Measurements from ENCODE around the gene DNER.

The DNER gene

GRCh38 chr2:229433351-229433750 is 281.0 kb downstream of the DNER start:
- DNase-seq (ENCODE audit: low spot score) = no peak

GRCh38 chr2:229431327-229431954 is 282.9 kb downstream of the DNER start:
- DNase-seq (ENCODE audit: low spot score) = no peak

GRCh38 chr2:229429589-229429988 is 284.8 kb downstream of the DNER start:
- no peak for DNase-seq (ENCODE audit: low spot score)

GRCh38 chr2:229426464-229426863 is 287.9 kb downstream of the DNER start:
- no peak for DNase-seq (ENCODE audit: low spot score)

GRCh38 chr2:229425598-229425997 is 288.8 kb downstream of the DNER start:
- no peak for DNase-seq (ENCODE audit: low spot score)

GRCh38 chr2:229422063-229422462 is 292.3 kb downstream of the DNER start:
- no peak for DNase-seq (ENCODE audit: low spot score)

GRCh38 chr2:229419158-229419557 is 295.2 kb downstream of the DNER start:
- no peak for DNase-seq (ENCODE audit: low spot score)

- DNase-seq (ENCODE audit: low spot score) = no peak
Observed at GRCh38 chr2:229417916-229418315, 296.4 kb downstream of the DNER start.

GRCh38 chr2:229417176-229417575 is 297.2 kb downstream of the DNER start:
- no peak for DNase-seq (ENCODE audit: low spot score)

- DNase-seq (ENCODE audit: low spot score) = no peak
Observed at GRCh38 chr2:229416116-229416694, 298.1 kb downstream of the DNER start.

DNA sequence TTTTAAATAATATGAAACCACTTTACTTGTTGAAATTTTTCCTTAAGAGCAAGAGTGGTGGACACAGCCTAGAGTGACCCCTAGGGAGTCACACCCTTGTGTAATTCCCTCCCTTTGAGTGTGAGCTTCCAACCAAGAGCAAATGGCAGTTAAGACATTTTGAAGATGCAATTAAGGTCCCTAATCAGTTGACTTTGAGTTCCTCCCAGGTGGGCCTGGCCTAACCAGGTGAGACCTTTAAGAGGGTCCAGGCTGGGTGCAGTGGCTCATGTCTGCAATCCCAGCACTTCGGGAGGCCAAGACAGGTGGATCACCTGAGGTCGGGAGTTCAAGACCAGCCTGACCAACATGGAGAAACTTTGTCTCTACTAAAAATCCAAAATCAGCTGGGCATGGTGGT is 299.7 kb downstream of the DNER start:
- no peak for DNase-seq (ENCODE audit: low spot score)

- DNase-seq (ENCODE audit: low spot score) = no peak
Observed at GRCh38 chr2:229412686-229413085, 301.7 kb downstream of the DNER start.

GRCh38 chr2:229410946-229411345 is 303.4 kb downstream of the DNER start:
- DNase-seq (ENCODE audit: low spot score) = no peak

- DNase-seq (ENCODE audit: low spot score) = no peak
Observed at GRCh38 chr2:229410264-229410663, 304.1 kb downstream of the DNER start.

- no peak for DNase-seq (ENCODE audit: low spot score)
Observed at GRCh38 chr2:229409751-229410181, 304.6 kb downstream of the DNER start.

DNA sequence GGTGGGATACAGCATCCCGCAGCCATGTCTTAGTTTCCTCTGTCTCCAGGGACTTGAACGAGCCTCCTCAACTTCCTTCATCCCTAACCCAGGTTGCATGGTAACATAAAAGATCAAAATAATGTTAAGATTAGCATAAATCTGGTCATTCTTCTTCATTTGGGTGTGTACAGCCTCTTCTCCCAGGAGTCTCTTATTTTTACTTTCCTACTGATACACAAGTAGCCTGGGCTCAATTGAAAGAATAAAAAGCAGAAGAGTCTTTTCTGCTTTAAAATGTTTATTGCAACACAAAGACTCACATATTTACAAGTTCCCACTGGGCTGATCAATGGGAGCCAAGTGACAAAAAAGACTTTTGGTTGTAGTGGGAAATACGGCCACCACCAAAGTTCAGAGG is 305.4 kb downstream of the DNER start:
- DNase-seq (ENCODE audit: low spot score) = no peak

DNA sequence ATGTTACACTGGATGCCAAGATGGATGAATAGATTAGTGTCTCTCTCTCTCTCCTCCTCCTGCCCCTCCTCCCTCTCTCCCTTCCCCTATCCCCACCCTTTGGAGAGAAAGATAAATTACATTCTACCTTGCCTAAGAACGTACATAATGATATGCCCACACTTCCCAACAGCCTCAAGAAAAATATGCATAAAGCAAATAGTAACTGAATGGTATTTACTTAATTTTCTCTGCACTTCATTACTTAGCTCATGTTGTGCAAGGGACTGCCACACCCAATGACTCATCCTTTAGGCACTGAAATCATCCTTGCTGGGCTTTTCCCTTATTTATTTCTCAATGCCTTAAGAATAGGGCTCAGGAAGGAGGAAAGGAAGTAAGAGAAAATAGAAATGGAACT is 306.0 kb downstream of the DNER start:
- peak; percentile 26 for DNase-seq (ENCODE audit: low spot score)

DNA sequence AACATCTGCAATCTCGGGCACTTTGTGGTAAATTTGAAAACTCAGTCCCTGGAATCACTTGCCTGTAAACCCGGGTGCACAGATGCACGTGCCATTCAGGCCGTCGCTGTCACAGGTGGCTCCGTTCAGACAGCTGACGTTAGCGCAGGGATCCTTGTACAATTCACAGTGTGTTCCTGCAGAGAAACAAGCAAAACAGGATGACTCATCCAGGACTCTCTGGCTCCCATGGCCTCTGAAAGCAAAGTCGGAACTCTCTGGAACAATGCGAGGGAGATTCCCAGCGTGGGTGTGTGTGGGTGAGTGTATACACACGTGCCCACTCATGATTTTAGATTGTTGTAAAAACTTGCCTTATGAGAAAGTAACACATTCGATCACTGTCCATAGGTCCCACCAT is 307.2 kb downstream of the DNER start:
- DNase-seq (ENCODE audit: low spot score) = peak; percentile 31

- DNase-seq (ENCODE audit: low spot score) = no peak
Observed at GRCh38 chr2:229405796-229406195, 308.6 kb downstream of the DNER start.

- DNase-seq (ENCODE audit: low spot score) = no peak
Observed at GRCh38 chr2:229403296-229403695, 311.1 kb downstream of the DNER start.

DNA sequence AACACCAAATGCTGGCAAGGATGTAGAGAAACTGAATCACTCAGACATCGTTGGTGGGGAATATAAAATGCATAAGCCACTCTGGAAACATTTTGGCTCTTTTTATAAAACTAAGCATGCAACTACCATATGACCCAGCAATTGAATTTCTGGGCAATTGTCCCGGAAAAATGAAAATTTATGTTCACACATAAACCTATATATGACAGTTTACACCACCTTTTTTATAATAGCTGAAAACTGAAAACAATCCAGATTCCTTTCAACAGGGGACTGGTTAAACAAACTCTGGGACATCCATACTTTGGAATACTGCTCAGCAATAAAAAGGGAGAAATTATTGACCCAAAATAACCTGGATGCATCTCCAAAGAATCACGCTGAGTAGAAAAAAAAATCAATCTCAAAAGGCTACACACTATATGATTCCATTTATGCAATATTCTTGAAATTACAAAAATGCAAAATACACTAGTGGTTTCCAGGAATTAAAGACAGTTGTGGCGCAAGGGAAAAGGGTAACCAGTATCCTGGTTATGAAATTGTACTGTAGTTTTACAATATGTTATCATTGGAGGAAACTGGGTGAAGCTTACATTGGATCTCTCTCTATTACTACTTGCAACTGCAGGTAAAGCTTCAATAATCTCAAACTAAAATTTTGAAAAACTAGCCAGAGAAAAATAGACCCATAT is 313.0 kb downstream of the DNER start:
- DNase-seq (ENCODE audit: low spot score) = no peak

- DNase-seq (ENCODE audit: low spot score) = no peak
Observed at GRCh38 chr2:229393926-229394325, 320.4 kb downstream of the DNER start.

- DNase-seq (ENCODE audit: low spot score) = no peak
Observed at GRCh38 chr2:229392196-229392595, 322.2 kb downstream of the DNER start.

DNA sequence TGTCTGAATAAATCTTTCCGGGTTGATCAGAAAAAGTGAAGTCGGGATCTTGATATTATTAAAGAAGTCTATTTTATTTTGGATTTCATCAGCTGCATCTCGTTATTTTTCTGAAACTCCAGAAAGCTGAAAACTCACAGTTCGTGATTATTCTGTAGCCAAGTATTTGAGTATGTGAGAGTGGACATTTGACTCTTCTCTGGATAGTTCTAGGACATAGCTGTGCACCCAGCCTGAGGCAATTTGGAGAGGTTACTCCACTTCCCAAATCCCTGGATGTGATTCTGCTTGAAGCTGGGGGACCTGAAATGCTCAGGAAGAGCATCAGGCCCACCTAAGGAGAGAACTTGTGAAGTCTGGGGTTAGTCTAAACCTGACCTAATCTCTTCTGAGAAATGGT is 325.6 kb downstream of the DNER start:
- DNase-seq (ENCODE audit: low spot score) = no peak
